ENCODE measurements around the gene ASTN2.

DNA sequence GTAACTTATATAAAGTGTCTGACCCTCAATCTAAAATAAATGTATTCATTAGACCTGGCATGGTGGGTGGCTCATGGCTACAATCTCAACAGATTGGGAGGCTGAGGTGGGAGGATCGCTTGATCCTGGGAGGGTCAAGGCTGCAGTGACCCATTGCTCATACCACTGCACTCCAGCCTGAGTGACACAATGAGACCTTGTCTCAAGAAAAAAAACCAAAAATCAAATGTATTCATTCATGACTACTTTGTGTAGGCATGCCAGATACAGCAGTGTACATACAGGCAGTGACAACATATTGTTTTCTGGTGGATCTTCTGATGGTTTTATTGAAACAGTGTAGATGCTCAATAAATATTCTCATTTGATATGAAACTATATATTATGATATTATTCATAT is 526.8 kb downstream of the ASTN2 start:
- TF ChIP-seq EP300 (IDR thresholded peaks at IDR 0.05; ENCODE audit: low read depth) (no peak), POLR2A (IDR thresholded peaks at IDR 0.05) (no peak)
- TF ChIP-seq, protein P1, sequence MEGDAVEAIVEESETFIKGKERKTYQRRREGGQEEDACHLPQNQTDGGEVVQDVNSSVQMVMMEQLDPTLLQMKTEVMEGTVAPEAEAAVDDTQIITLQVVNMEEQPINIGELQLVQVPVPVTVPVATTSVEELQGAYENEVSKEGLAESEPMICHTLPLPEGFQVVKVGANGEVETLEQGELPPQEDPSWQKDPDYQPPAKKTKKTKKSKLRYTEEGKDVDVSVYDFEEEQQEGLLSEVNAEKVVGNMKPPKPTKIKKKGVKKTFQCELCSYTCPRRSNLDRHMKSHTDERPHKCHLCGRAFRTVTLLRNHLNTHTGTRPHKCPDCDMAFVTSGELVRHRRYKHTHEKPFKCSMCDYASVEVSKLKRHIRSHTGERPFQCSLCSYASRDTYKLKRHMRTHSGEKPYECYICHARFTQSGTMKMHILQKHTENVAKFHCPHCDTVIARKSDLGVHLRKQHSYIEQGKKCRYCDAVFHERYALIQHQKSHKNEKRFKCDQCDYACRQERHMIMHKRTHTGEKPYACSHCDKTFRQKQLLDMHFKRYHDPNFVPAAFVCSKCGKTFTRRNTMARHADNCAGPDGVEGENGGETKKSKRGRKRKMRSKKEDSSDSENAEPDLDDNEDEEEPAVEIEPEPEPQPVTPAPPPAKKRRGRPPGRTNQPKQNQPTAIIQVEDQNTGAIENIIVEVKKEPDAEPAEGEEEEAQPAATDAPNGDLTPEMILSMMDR (IDR thresholded peaks at IDR 0.05) = no peak

Data from transverse colon (tissue), 3 donors.